GM18498 (cell line): ENCODE results near the gene IKZF4.
A peak's percentile ranks its signal among the peaks of the same experiment; 100 is the strongest.
"Not testable (repeated sequence)": the region's sequence is repeated elsewhere in the genome, so short reads cannot be mapped to it uniquely, and the experiment has no call there.

ENCODE experiments used
- ATAC-seq: cut with Tn5 transposase; IDR thresholded peaks from one replicate; pipeline ENCODE4 v1.9.1; 2021; ENCODE audit warnings: mild to moderate bottlenecking, moderate library complexity; ENCODE audit not compliant: unreplicated experiment

The IKZF4 gene

DNA sequence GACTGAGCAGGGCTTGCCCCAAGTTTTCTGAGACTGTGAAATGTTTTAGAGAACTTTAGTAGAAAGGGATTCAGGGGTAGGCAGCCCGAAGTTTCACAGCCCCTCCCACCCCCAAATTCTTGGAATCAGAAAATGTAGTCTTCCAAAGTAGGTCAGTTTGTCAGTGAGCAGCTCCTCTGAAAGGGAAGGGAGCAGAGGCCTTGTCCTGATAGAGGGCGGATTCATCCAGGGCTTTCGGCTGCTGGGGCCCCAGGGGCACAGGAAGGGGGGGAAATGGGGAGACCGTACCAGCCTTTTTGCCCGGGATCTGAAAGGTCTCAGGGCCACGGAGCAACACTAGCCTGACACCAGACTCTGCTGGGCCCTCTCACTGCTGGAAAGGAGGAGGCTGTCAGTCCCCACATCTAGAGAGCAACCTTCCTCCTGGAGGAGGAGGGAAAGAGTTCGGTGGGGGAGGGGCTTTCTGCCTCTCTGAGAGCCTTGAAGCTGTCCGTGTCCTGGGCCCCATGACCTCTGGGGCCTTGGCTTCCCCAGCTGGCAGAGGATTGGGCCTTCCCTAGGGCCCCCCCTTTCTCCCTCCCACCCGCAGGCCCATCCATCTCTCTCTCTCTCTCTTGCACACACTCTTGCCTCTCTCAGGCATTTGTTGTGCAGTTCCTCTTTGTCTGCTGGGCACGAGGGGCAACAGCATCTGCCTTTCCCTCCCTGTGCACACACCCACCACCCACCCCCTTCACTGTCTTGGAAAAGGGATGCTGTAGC, at the start of gene IKZF4:
IKZF4 (plus strand) TSS at position 621 of the 762 bp plus-strand sequence. CDS start 451 bp downstream, outside the sequence.
- no peak for ATAC-seq

DNA sequence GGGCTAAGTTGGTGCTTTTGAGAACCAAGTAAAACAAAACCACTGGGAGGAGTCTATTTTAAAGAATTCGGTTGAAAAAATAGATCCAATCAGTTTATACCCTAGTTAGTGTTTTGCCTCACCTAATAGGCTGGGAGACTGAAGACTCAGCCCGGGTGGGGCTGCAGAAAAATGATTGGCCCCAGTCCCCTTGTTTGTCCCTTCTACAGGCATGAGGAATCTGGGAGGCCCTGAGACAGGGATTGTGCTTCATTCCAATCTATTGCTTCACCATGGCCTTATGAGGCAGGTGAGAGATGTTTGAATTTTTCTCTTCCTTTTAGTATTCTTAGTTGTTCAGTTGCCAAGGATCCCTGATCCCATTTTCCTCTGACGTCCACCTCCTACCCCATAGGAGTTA, 48.8 kb upstream of the IKZF4 start:
- ATAC-seq, result no peak

DNA sequence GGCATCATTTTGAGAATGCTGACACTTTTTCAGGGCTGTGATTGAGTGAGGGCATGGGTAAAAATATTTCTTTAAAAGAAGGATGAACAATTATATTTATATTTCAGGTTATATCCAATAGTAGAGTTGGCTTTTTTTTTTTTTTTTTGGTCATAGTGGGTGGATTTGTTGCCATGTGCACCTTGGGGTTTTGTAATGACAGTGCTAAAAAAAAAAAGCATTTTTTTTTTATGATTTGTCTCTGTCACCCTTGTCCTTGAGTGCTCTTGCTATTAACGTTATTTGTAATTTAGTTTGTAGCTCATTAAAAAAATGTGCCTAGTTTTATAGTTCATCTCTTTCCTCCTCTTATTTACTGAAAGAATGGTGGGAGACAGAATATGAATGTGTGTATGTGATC, 48.4 kb upstream of the IKZF4 start:
- no peak for ATAC-seq

DNA sequence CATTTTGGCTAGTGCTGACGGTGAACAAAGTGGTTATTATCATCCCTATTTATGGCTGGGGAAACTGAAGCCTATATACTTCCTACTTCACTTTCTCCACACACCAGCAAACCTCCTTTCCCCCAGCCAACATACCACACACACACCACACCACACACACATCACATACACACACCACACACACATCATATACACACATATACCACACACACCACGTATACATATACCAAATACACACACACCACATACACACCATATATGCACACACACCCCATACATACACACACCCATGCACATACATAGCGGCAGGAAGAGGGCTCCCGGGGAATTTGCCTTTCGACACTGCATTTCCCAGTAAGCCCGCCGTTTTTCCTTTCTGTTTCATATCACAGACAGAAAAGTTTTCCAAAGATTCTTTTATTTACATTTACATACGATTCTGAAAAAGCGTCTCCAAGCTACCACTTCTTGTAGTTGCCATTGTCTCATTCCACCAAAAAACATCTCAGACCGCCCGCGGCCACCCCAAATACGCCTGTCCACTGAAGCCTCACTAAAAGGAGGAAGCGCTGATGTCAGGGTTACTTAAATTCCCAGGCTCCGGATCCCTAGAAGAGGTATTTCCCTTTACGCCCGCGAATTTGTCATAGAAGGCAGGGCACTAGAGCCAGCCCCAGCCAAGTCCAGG, 47.8 kb upstream of the IKZF4 start:
- no peak for ATAC-seq

DNA sequence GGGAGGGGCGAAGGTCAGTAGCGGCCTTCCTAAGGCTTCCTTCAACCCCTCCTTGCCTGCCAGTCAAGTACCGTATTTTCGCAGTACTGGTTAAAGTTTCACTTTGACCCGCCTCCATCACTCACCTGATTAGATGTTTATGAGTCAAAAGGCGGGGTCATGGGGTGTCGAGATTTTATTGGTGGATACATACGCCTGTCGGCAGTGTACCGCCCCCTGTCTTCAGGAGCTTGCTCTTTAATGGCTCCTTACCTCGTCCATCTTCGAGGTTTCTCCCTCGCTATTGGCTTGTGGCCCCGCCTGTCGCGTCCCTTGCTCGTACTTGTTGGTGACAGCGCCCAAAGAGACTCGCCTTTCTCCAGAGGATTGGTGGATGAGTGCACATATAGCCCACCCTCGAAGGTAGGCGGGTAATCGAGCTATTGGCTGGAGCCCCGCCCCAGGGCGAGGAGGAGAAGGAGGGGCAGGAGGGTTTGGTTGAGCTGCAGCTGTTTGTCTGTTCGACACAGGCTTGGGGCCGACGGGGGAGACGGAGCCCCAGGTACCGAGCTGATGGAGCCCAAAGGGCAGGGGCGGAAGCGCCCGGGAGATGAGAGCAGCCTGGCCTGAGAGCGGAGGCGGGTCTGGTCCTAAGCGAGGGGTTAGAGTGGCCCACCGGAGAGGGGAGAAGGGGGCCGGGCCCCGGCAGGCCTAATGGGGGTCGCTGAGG, 47.1 kb upstream of the IKZF4 start, which contains the start of gene RAB5B:
RAB5B (plus strand) TSS at position 480 of the 709 bp plus-strand sequence. CDS start 12,883 bp downstream, outside the sequence.
- peak; percentile 91 for ATAC-seq

DNA sequence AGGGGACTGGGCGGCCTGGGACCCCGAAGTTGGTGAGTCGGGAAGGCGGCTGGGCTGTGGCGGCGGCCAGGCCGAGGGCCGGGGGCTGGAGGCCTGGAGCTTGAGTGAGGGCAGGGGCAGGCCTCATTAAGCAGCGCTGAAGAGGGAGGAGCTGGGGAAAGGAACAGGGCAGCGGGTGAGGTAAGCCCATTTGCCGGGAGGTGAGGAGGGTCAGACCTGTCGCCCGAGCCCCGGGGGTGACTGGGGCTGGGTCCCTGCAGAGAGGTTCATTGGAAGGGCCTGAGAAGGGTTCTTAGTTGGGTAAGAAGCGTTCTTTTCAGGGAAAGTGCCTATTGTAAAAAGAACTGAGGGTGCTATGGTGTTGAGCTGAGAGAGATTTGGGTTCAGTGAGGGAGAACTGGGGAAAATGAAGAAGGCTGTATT, 46.5 kb upstream of the IKZF4 start:
- peak; percentile 20 for ATAC-seq

DNA sequence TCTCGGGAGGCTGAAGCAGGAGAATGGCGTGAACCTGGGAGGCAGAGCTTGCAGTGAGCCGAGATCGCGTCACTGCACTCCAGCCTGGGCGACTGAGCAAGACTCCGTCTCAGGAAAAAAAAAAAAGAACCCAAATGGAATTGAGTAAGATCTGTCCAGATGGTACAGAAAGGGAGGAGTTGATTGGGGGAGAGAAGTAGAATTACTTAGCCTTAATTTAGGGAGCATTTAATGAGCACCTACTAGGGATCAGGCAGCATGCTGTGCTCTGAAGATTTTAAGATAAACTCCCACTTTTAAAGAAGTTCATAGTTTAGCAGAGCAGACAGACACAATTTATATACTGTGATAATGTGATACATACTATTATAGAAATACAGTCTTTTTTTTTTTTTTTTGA, 42.5 kb upstream of the IKZF4 start:
- no peak for ATAC-seq

DNA sequence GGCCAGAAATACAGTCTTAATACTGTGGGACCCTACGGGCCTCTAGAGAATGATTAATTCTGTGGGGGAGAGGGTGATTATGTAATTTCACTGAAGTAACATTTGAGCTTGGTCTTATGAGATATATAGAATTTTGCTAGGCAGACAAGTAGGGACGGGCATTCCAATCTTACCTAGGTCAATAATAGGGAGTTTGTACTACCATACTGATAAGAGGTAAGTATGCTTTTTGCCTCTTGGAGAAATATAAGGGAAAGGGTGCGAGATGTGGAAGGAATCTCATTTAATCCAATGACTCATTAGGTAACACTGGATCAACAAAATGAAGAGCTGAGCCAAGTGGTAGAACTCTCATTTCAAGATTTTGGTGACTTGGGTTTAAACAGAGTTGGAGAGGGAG, 41.8 kb upstream of the IKZF4 start:
- ATAC-seq, result no peak

DNA sequence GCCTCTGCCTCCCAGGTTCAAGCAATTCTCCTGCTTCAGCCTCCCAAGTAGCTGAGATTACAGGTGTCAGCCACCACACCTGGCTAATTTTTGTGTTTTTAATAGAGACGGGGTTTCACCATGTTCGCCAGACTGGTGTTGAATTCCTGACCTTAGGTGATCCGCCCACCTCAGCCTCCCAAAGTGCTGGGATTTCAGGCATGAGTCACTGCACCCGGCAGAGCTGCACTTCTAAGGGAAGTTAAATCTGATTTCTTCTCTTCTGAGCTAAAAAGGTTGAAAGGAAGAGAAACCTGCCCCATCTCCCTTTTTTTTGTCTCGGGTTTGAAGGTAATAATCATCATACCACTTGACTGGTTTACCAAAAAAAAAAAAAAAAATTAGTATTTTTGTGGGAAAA, 39.0 kb upstream of the IKZF4 start:
- ATAC-seq, result not testable (repeated sequence)

DNA sequence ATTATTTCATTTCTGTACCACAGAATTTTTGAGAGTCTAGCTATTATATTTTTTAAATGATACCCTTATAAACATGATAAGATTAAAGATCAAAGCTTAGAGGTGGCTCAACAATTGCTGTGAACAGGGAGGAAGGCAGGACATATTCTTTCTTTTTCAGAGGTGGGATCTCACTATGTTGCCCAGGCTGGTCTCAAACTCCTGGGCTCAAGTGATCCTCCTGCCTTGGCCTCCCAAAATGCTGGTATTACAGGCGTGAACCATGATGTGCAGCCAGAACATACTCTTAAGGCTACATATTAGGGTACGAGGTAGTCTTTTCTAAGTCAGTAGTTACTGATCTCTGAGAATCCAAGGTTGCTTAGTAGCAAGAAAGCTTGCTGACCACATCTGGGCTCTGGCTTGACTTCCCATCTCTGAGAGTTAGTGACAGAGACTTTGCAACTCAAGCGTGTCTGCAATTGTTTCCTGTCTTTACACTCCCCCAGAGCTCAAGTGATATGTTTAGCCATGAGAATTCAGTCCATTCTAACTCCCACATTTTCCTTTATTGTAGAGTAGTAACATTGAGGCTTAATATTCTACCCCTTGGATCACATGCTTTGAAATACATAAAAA, 38.4 kb upstream of the IKZF4 start:
- no peak for ATAC-seq

DNA sequence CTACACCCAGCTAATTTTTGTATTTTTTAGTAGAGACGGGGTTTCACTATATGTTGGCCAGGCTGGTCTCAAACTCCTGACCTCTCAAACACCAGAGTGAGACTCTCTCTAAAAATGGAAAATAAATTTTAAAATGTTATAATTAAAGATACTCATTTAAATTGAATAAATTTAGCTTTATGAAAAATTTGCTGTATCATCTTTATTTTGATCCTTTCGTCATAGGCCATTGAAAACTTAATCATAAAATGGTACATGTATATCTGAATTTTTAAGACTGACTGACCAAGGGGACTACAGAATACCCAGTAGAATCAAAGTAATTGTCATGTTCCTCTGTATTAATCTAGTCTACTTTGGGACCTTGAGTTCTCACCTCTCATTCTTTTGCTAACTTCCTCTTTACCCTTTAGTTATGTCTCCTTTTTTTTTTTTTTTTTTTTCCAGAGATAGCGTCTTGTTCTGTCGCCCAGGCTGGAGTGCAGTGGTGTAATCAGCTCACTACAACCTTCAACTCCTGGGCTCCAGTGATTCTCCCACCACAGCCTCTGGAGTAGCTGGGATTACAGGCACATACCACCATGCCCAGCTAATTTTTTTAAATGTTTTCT, 37.5 kb upstream of the IKZF4 start:
- no peak for ATAC-seq

DNA sequence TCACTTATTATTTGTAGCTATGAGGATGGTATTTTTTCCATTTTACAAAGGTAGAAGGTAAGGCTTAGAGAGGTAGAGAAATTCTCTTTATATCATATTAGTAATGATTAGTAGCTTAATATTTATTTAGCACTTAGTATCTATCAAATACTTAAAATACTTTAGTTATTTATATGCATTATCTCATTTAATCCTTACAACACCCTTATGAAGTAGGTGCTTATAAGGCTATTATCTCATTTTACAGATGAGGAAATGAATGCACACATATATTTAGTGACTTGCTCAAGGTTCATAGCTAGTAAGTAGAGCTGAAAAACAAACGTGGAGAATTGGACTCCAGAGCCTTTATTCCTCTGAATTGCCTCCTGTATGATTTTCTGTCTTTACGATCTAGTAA, 36.0 kb upstream of the IKZF4 start:
- ATAC-seq, result no peak

DNA sequence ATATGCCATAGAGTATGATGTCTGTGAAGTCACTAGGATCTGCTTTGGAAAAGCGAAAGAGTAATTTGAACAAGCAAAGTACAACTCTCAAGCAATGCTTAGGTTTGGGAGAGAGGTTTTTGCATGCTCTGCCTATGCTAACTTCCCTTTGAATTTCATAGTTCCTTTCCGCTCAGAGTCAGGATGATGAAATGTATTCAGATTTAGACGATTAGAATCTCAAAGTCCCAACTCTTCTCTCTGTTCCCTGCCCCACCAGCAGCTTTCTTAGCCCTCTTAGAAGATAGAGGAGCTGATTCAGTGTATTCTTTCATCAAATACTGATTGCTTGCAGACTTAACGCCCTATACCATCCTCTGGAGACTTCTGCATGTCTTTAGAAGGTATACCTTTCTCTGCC, 35.5 kb upstream of the IKZF4 start:
- ATAC-seq, result no peak

DNA sequence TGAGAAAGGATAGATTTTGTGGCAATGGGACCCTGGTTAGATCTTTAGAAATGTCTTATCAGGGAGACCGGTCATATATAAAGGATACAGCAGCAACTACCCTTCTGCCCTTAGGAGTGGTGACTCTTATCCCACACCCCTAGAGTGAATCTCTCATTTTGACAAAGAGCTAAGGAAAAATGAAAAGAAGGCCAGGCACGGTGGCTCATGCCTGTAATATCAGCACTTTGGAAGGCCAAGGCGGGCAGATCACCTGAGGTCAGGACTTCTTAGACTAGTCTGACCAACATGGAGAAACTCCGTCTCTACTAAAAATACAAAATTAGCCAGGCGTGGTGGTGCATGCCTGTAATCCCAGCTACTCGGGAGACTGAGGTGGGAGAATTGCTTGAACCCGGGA, 34.9 kb upstream of the IKZF4 start:
- ATAC-seq, result not testable (repeated sequence)

DNA sequence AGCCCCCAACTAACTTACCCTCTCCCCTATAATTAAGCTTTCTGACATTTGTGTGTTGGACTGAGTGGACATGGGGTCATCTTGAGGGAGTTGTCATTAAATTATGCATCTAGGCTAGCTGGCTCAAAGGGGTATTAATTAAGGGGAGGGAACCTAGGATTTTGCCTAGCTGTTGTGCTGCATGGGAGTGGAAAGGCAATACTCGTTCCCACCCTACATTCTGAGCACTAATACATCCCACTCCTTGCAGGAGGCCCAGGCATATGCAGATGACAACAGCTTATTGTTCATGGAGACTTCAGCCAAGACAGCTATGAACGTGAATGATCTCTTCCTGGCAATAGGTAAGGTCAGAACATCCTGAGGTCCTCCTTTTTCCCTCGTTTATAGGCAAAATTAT, 29.7 kb upstream of the IKZF4 start:
- no peak for ATAC-seq

DNA sequence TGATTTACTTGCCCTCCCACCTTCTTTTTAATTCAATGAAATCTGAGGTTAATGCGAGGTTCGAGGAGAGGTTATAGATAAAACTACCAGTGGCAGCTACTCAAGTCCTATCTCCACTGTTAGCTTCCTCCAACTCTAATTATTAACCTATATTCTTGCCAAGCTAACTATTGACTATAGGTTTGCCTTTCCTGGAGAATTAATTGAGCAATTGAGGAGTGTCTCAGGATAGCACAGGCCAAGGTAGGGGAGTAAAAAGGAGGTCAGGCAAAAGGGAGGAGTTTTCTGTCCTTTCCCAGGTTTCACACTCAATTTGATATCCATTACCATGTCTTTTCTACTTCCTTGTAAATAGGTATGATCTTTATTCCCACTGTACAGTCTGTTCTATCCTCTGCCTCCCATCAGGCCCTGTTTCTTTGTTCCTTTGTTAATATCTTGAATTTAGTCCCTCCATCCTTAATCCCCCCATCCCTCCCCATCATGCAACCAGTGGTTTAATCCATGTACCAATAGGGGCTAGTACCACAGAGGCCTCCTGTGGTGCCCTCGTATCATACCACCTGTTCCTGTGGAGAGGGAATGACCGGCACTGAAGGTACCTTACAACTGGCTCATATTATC, 27.5 kb upstream of the IKZF4 start:
- no peak for ATAC-seq

DNA sequence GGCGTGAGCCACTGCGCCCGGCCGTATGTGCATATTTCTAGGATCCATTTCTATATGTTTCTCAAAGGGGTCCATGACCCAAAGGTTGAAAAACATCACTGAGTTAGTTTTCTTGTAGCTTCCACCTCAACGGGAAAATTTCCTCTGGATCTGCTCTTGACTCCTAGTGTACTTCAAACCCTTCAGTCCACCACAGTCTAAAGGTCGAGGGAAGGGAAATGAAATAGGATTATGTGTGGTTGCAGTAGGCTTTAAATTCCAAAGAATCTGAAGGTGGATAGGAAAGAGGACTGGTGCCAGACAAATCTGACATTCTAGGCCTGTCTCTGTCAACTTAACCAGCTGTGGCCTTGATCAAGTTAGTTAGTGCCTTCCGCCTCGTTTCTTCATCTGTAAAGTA, 25.5 kb upstream of the IKZF4 start:
- ATAC-seq, result no peak

DNA sequence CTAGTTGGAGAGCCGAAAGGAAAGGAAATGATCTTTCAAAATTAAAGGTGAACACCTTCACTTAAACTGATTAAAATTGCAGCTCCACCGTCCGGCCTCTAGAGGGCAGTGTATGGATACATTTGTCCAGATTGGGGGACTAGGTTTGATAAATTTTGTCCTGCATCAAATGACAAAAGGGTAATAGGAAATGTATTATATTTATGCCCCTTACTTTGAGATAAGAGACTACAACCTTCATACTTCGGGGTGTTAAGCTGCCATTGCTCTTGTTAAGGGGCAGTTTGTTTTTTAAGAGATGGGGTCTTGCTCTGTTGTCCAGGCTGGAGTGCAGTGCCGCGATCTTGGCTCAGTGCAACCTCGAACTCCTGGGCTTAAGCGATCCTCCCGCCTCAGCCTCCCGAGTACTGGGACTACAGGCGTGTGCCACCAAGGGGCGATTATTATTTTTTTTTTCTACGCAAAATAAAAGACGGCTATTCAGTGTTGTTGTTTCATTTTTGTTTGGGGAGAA, 24.6 kb upstream of the IKZF4 start:
- no peak for ATAC-seq

DNA sequence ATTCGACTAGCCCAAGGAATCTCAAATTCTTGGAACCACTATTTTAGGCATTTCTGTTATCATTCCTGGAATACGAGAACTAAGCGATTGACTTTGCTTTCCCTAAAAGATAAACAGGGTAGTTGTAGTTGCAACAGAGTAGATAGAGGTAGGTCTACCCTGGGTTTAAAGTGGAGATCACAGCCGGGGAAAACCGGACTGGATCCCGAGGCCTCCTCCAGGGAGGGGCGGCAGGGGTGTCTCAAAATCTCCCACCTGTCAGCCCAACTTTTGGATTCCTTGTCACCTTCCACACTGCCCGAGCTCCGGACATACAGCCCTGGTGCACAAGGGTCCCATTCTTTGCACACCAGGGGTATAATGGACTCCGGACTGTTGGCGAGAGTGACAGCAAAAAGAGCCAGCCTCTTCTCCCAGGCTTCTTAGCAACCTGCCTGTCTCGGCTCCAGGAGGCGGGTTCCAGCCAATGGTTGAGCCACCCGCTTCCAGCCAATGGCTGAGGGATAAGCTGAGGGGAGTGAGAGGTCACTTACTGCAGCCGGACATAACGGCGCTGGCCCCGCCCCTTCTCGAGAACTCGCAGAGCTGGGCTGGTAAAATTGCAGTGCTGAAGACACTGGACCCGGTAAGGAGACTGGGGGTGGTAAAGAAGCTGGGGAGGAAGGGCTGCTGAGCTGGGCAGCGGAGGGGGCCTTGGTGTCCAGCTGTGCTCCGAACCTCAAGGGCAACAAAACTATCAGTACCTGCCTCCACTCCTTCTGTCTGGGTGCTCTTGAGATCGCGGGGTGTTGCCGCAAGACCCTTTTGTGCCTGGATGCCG, 23.9 kb upstream of the IKZF4 start, which contains the start of gene SUOX:
SUOX (plus strand) TSS at position 562 of the 820 bp plus-strand sequence. CDS start 4,946 bp downstream, outside the sequence.
- ATAC-seq, result peak; percentile 99
